Measurements from ENCODE around the gene BLMH. TPM values are rescaled to one million over a fixed set of nuclear protein-coding genes. Genes with fewer than 3 reads are reported as not detected.

The BLMH gene
- total RNA-seq, 1 donor from 2014 or later: 36.2 TPM

DNA sequence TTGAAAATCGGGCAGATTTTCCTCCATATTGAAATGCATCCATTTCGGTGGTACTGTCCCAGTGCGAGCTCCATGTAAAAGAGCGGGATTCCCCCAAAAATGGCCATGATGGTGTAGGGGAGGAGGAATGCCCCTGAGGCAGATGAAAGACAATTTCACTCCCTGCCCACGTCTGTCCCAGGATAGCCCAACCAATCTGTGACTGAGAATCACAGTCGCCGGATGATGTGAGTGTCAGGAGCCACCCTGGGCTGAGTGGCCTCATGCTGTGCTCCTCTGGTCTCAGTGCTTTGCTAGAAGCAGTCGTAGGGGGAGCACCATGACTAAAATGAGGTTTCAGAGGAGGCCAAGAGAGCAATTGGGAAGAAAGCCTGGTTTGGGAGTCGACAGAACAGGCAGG, 72.9 kb downstream of the BLMH start:
- no peak overlapping the region for H3K27ac ChIP-seq (ENCODE audit: low read depth, low read length)
- H3K27ac Mint-ChIP-seq (ENCODE audit: unreplicated experiment): no peak overlapping the region
- H3K27me3 Mint-ChIP-seq (ENCODE audit: low read depth, unreplicated experiment): peaks cover 37% of the 10 kb centered on the region
- no peaks in the 10 kb centered on the region for H3K9me3 ChIP-seq (ENCODE audit: insufficient read depth, low read depth, low read length)
- peaks cover 2% of the 10 kb centered on the region for H3K9me3 Mint-ChIP-seq (ENCODE audit: unreplicated experiment)
- H3K4me3 ChIP-seq (ENCODE audit: insufficient read depth, low read depth, low read length): no peak overlapping the region
- H2AFZ ChIP-seq (ENCODE audit: low read depth, low read length): no peak overlapping the region
- H3K4me1 Mint-ChIP-seq (ENCODE audit: low read depth, unreplicated experiment): peaks cover 2% of the 10 kb centered on the region
- no peaks in the 10 kb centered on the region for H3K36me3 Mint-ChIP-seq (ENCODE audit: low read depth, unreplicated experiment)
- H3K36me3 ChIP-seq (ENCODE audit: insufficient read depth, low read length): no peaks in the 10 kb centered on the region
- H3K27me3 ChIP-seq (ENCODE audit: insufficient read depth, low read length): peaks cover 15% of the 10 kb centered on the region
- FAIRE-seq (no peak), DNase-seq (ENCODE audit: low read depth) (no peak)
- TF ChIP-seq EZH2 (IDR thresholded peaks at IDR 0.05; ENCODE audit: insufficient read depth, low read length): no peak
- TF ChIP-seq, protein P1, sequence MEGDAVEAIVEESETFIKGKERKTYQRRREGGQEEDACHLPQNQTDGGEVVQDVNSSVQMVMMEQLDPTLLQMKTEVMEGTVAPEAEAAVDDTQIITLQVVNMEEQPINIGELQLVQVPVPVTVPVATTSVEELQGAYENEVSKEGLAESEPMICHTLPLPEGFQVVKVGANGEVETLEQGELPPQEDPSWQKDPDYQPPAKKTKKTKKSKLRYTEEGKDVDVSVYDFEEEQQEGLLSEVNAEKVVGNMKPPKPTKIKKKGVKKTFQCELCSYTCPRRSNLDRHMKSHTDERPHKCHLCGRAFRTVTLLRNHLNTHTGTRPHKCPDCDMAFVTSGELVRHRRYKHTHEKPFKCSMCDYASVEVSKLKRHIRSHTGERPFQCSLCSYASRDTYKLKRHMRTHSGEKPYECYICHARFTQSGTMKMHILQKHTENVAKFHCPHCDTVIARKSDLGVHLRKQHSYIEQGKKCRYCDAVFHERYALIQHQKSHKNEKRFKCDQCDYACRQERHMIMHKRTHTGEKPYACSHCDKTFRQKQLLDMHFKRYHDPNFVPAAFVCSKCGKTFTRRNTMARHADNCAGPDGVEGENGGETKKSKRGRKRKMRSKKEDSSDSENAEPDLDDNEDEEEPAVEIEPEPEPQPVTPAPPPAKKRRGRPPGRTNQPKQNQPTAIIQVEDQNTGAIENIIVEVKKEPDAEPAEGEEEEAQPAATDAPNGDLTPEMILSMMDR (IDR thresholded peaks at IDR 0.05; ENCODE audit: insufficient read depth, low read depth, low read length): no peak
- no peaks in the 10 kb centered on the region for H3K4me1 ChIP-seq (ENCODE audit: insufficient read depth, low read length)
- H3K4me3 Mint-ChIP-seq (ENCODE audit: unreplicated experiment): no peak overlapping the region
- H3K9ac ChIP-seq (ENCODE audit: low read length): no peak overlapping the region
- H3K79me2 ChIP-seq (ENCODE audit: insufficient read depth, low read length): no peaks in the 10 kb centered on the region
- H3K4me2 ChIP-seq (ENCODE audit: low read length): no peak overlapping the region
- H4K20me1 ChIP-seq (ENCODE audit: insufficient read depth, low read length): no peaks in the 10 kb centered on the region

DNA sequence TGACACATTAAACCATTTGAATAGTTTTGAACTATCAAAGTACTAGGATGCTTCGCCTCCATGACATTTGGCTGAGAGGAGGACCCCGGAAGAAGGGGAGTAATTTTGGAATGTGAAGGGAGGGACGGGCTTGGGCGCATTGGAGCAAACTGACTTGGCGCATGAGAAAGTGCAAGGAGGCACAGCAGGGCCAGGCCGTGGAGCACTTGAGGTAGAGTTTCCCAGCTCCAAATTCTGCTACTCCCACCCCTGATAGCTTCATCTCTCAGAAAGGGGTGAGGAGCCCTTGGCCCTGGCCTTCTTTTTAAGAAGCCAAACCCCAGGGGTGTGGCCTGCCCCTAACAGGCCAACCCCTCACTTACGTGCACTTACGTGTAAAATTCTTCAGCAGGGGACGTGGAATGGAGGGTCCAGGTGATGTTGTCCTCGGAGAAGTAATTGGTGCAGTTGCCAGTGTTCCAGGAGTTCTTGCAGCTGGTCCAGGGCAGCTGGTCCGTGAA, 73.9 kb downstream of the BLMH start:
- Histone ChIP-seq H3K4me1 (ENCODE audit: insufficient read depth, low read length) (no peaks in the 10 kb centered on the region), H3K27me3 (ENCODE audit: insufficient read depth, low read length) (peaks cover 15% of the 10 kb centered on the region), H3K36me3 (ENCODE audit: insufficient read depth, low read length) (no peaks in the 10 kb centered on the region), H3K9me3 (ENCODE audit: insufficient read depth, low read depth, low read length) (no peaks in the 10 kb centered on the region), H2AFZ (ENCODE audit: low read depth, low read length) (no peak overlapping the region), H3K4me3 (ENCODE audit: insufficient read depth, low read depth, low read length) (no peak overlapping the region), H3K4me2 (ENCODE audit: low read length) (no peak overlapping the region), H3K27ac (ENCODE audit: low read depth, low read length) (no peak overlapping the region), H3K79me2 (ENCODE audit: insufficient read depth, low read length) (no peaks in the 10 kb centered on the region), H3K9ac (ENCODE audit: low read length) (no peak overlapping the region), H4K20me1 (ENCODE audit: insufficient read depth, low read length) (no peaks in the 10 kb centered on the region)
- Mint-ChIP-seq H3K9me3 (ENCODE audit: unreplicated experiment) (peaks cover 2% of the 10 kb centered on the region), H3K27ac (ENCODE audit: unreplicated experiment) (no peak overlapping the region), H3K36me3 (ENCODE audit: low read depth, unreplicated experiment) (no peaks in the 10 kb centered on the region), H3K27me3 (ENCODE audit: low read depth, unreplicated experiment) (peaks cover 31% of the 10 kb centered on the region), H3K4me3 (ENCODE audit: unreplicated experiment) (no peak overlapping the region), H3K4me1 (ENCODE audit: low read depth, unreplicated experiment) (peaks cover 2% of the 10 kb centered on the region)
- TF ChIP-seq, protein P1 (IDR thresholded peaks at IDR 0.05; ENCODE audit: insufficient read depth, low read depth, low read length): no peak
- no peak for TF ChIP-seq EZH2 (IDR thresholded peaks at IDR 0.05; ENCODE audit: insufficient read depth, low read length)
- FAIRE-seq: no peak
- DNase-seq (ENCODE audit: low read depth): no peak

DNA sequence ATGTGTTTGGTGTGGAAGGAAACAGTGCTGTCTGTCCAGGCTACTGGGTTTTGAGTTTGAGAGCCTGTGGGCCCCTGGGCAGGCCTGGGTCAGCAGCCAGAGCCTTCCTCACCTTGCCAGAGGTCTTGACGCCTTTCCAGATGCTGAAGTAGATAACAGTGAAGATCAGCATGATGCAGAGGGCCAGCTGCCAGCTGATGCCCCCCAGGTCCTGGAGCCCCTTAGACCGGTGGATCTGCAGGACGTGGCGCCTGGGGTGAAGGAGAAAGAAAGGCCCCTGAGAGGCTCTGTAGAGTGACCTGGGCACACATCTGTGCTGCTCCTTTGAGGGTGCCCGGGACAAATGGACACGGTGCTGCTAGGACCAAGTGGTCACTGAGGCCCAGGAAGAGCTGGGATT, 74.7 kb downstream of the BLMH start:
- no peak overlapping the region for H3K4me3 Mint-ChIP-seq (ENCODE audit: unreplicated experiment)
- no peak overlapping the region for H2AFZ ChIP-seq (ENCODE audit: low read depth, low read length)
- H3K9ac ChIP-seq (ENCODE audit: low read length): no peak overlapping the region
- H3K36me3 Mint-ChIP-seq (ENCODE audit: low read depth, unreplicated experiment): no peaks in the 10 kb centered on the region
- no peaks in the 10 kb centered on the region for H3K36me3 ChIP-seq (ENCODE audit: insufficient read depth, low read length)
- H3K4me1 ChIP-seq (ENCODE audit: insufficient read depth, low read length): no peaks in the 10 kb centered on the region
- no peak for FAIRE-seq
- no peaks in the 10 kb centered on the region for H4K20me1 ChIP-seq (ENCODE audit: insufficient read depth, low read length)
- H3K9me3 ChIP-seq (ENCODE audit: insufficient read depth, low read depth, low read length): no peaks in the 10 kb centered on the region
- H3K79me2 ChIP-seq (ENCODE audit: insufficient read depth, low read length): no peaks in the 10 kb centered on the region
- no peak for DNase-seq (ENCODE audit: low read depth)
- peaks cover 15% of the 10 kb centered on the region for H3K27me3 ChIP-seq (ENCODE audit: insufficient read depth, low read length)
- H3K4me1 Mint-ChIP-seq (ENCODE audit: low read depth, unreplicated experiment): peaks cover 1% of the 10 kb centered on the region
- no peak overlapping the region for H3K27ac ChIP-seq (ENCODE audit: low read depth, low read length)
- peaks cover 36% of the 10 kb centered on the region for H3K27me3 Mint-ChIP-seq (ENCODE audit: low read depth, unreplicated experiment)
- H3K4me3 ChIP-seq (ENCODE audit: insufficient read depth, low read depth, low read length): no peak overlapping the region
- no peak overlapping the region for H3K27ac Mint-ChIP-seq (ENCODE audit: unreplicated experiment)
- no peak for TF ChIP-seq EZH2 (IDR thresholded peaks at IDR 0.05; ENCODE audit: insufficient read depth, low read length)
- TF ChIP-seq, protein P1 (IDR thresholded peaks at IDR 0.05; ENCODE audit: insufficient read depth, low read depth, low read length): no peak
- H3K9me3 Mint-ChIP-seq (ENCODE audit: unreplicated experiment): peaks cover 1% of the 10 kb centered on the region
- no peak overlapping the region for H3K4me2 ChIP-seq (ENCODE audit: low read length)

Measured in astrocyte (in vitro differentiated cells and primary cell).